Lower lobe of right lung (tissue), 2 donors: Measurements from ENCODE around the gene TERB2. TPM values are rescaled to one million over a fixed set of nuclear protein-coding genes. Genes with fewer than 3 reads are reported as not detected.
"Not testable (repeated sequence)": the region's sequence is repeated elsewhere in the genome, so short reads cannot be mapped to it uniquely, and the experiment has no call there.

Source experiments
- ATAC-seq, 2 donors: fragments of 200-7000 bp; cut with Tn5 transposase; one replicate each; pipeline ENCODE4 v1.9.1; 2020 to 2022; ENCODE audit warnings: mild to moderate bottlenecking in 2 of 2, moderate library complexity in 2 of 2
- DNase-seq: peaks from one replicate; pipeline ENCODE4 v3.0.0-alpha.2; 2020
- H3K27ac ChIP-seq: fragments of 200-600 bp; one replicate; pipeline ENCODE4 v1.8.0; 2022
- H3K27me3 ChIP-seq: fragments of 200-600 bp; one replicate; pipeline ENCODE4 v1.8.0; 2022; ENCODE audit warnings: low read depth
- H3K36me3 ChIP-seq: fragments of 200-600 bp; one replicate; pipeline ENCODE4 v1.8.0; 2022; ENCODE audit warnings: mild to moderate bottlenecking
- H3K4me1 ChIP-seq: fragments of 200-600 bp; one replicate; pipeline ENCODE4 v1.8.0; 2022
- H3K4me3 ChIP-seq: fragments of 200-600 bp; one replicate; pipeline ENCODE4 v1.8.0; 2022; ENCODE audit warnings: mild to moderate bottlenecking
- H3K9me3 ChIP-seq: fragments of 200-600 bp; one replicate; pipeline ENCODE4 v1.8.0; 2022
- intact Hi-C: fragments of 100-400 bp; cut with DNase I; formaldehyde crosslinking; loops from one replicate; pipeline ENCODE4 v1.11.0; 2022
- total RNA-seq: library from RNA; stranded (reverse); fragmentation: NEBNext Ultra II Directional; extraction: Animal tissue kit (Norgen Biotek cat#: 25700); gene quantifications from one replicate; pipeline ENCODE4 v1.2.1, GENCODE V29; 2021
- TF ChIP-seq, protein P1 (sequence below): fragments of 200-600 bp; IDR thresholded peaks from one replicate; pipeline ENCODE4 v1.8.0; 2022; ENCODE audit warnings: antibody characterized with exemption, mild to moderate bottlenecking
- donor health status: DM: no; HTN: yes; CAD: no; lungs with severe emphysema.

TERB2 gene
- total RNA-seq, 1 donor from 2014 or later = not detected

DNA sequence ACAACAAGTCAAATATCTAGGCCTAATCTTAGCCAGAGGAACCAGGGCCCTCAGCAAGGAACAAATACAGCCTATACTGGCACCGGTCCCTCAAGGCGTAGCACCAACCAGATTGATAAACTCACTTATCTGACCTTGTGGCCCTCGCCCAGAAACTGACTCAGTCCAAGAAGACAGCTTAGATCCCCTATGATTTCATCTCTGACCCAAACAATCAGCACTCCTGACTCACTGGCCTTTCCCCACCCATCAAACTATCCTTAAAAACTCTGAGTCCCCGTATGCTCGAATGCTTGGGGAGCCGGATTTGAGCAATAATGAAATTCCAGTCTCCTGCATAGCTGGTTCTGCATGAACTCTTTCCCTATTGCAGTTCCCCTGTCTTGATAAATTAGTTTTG lies 64.9 kb downstream of the TERB2 start:
- intact Hi-C loops = no loop called here
- Histone ChIP-seq H3K9me3 (no peaks in the 10 kb centered on the region), H3K4me1 (peaks cover 16% of the 10 kb centered on the region), H3K4me3 (no peak overlapping the region), H3K36me3 (no peaks in the 10 kb centered on the region), H3K27me3 (no peaks in the 10 kb centered on the region), H3K27ac (no peak overlapping the region)
- ATAC-seq = no peak
- no peak for DNase-seq
- TF ChIP-seq, protein P1, sequence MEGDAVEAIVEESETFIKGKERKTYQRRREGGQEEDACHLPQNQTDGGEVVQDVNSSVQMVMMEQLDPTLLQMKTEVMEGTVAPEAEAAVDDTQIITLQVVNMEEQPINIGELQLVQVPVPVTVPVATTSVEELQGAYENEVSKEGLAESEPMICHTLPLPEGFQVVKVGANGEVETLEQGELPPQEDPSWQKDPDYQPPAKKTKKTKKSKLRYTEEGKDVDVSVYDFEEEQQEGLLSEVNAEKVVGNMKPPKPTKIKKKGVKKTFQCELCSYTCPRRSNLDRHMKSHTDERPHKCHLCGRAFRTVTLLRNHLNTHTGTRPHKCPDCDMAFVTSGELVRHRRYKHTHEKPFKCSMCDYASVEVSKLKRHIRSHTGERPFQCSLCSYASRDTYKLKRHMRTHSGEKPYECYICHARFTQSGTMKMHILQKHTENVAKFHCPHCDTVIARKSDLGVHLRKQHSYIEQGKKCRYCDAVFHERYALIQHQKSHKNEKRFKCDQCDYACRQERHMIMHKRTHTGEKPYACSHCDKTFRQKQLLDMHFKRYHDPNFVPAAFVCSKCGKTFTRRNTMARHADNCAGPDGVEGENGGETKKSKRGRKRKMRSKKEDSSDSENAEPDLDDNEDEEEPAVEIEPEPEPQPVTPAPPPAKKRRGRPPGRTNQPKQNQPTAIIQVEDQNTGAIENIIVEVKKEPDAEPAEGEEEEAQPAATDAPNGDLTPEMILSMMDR = no peak

DNA sequence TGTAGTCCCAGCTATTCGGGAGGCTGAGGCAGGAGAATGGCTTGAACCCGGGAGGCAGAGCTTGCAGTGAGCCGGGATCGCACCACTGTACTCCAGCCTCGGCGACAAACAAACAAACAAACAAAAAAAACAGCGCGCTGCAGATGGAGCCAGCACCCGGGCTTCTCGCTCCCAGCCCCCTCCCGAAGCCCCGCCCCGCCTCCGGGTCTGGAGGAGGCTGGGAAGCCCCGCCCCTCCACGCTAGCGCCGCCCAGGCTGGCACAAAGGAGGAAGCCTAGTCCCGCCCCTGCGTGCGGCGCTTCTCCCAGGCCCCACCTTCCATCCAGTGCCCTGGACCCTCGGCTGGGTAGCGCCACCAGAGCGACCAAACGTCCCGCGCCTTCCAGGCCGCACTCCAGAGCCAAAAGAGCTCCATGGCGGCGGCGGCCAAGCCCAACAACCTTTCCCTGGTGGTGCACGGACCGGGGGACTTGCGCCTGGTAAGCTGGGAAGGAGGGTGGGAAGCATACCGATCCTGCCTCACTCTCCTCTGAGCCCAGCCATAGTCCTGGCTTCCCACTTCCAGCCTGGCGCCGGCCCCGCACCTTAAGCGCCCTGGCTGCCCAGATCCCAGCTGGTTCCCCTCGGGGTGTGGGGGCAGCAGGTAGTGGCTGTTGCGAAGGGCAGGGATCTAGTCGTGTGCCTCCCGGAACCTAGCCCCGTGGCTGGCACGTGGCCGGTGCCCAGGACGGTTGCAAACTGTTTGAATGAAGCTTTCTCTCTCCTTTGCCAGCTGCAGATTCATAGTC lies 66.6 kb downstream of the TERB2 start, which contains the start of gene SORD:
SORD (plus strand) TSS at position 325 of the 788 bp plus-strand sequence; CDS start at position 414, 89 bp downstream.
- Histone ChIP-seq H3K9me3 (no peaks in the 10 kb centered on the region), H3K4me3 (peak within 1 kb of the TSS; percentile 88), H3K27me3 (no peaks in the 10 kb centered on the region), H3K4me1 (peaks cover 16% of the 10 kb centered on the region), H3K27ac (peak within 1 kb of the TSS; percentile 78), H3K36me3 (no peaks in the 10 kb centered on the region)
- intact Hi-C loops = no loop called here
- TF ChIP-seq, protein P1 = no peak
- DNase-seq (peak; percentile 97), ATAC-seq (peak; percentile 99 to 100)

DNA sequence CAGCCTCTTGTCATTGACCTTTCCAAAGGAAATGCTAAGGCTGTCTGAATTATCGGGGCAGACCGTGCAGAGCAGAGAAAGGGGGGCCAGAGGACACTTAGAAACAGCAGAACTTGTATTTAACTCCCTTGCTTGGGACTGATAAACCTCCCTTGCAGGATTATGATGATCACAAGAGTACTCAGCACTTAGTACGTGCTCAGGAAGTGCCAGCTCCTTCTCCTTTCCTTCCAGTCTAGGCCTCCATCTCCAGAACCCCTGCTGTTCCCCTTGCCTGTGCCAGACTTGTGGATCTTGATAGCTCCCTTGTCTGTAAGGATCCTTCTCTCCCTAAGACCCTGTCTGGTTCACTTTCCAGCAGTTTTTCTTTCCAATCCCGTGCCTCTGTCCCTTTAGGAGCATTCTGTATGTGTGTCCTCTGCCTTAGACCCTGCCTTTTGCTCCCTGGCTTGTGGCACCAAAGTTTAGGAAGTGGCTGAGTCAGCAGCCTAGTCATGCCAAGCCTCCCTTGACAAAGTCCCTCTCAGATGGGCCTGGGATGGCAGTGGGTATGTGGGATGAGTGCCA lies 67.3 kb downstream of the TERB2 start:
- no peaks in the 10 kb centered on the region for H3K9me3 ChIP-seq
- H3K4me1 ChIP-seq = peaks cover 16% of the 10 kb centered on the region
- ATAC-seq (peak in 1 of 2 donors; percentile 13), DNase-seq (no peak)
- TF ChIP-seq, protein P1 = no peak
- peak overlapping the region; percentile 88 for H3K4me3 ChIP-seq
- peak overlapping the region; percentile 78 for H3K27ac ChIP-seq
- H3K27me3 ChIP-seq = no peaks in the 10 kb centered on the region
- intact Hi-C loops = no loop called here
- H3K36me3 ChIP-seq = no peaks in the 10 kb centered on the region

DNA sequence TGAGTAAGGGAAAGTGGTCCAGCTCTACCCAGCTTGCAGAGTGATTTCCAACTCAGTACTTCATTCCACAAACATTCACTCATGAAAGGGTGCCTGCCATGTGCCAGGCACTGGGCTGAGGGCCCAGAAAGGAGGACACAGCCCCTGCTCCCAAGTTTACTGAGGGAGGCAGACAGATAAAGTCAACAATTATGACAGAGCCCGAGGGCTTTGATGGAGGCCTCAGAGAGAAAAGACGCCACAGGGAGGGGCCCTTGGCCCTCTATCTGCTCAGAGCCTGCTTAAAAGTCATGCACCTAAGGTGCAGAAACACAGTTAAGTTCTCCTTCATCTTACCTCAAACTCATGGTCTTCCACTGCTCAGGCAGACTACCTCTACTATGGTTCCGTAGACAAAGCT lies 68.2 kb downstream of the TERB2 start:
- DNase-seq, H3K9me3 ChIP-seq, H3K36me3 ChIP-seq, H3K27ac ChIP-seq, intact Hi-C loops, ATAC-seq, H3K4me3 ChIP-seq, H3K27me3 ChIP-seq: not testable (repeated sequence)
- H3K4me1 ChIP-seq = peaks cover 16% of the 10 kb centered on the region

DNA sequence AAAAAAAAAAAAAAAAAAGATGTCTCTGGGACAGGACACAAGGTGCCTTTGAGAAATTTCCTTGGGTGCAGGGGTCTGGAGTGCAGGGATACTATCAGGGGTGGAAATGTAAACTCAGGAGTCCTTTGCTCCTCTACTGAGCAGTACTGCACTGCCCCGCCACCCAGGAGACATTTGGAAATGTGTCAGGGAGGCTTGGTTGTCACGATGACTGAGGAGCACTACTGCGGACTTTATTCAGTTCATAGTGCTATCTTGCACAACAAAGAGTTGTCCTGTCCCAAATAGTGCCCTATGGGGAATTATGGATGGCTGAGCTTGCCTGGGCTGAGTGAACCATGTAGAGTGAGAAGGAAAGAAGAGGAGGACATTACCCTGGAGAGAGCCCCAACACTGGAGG lies 69.1 kb downstream of the TERB2 start:
- intact Hi-C loops, ATAC-seq, H3K36me3 ChIP-seq, H3K27me3 ChIP-seq, H3K4me3 ChIP-seq, H3K27ac ChIP-seq, H3K9me3 ChIP-seq, DNase-seq: not testable (repeated sequence)
- peaks cover 16% of the 10 kb centered on the region for H3K4me1 ChIP-seq

DNA sequence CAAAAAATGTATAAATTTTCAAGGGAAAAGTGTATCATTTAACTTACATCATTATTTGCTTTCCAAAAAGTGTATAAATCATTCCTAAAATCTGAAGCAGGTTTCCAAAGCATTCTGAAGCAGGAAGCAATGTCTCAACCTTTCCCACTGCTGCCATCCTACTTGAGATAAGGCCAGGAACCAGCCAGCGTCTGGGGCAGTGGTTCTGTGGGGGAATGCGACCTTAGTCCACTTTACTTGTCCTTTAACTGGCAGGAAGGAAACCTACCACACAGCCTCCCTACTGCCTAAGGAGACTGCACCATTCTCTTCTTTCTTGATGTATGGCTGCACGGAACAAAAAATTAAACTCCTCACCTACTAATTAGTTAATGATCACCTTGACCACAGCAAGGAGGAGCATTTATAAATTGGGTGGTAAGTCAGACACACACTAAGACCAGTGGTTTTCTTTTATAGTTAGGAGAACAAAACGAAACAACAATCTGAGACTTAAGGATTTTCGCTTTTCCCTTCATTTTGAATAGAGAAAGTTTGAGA lies 70.2 kb downstream of the TERB2 start:
- Histone ChIP-seq H3K36me3 (no peaks in the 10 kb centered on the region), H3K9me3 (no peaks in the 10 kb centered on the region), H3K27me3 (no peaks in the 10 kb centered on the region), H3K4me1 (peaks cover 16% of the 10 kb centered on the region), H3K27ac (no peak overlapping the region), H3K4me3 (no peak overlapping the region)
- ATAC-seq (no peak), DNase-seq (no peak)
- TF ChIP-seq, protein P1 = no peak
- intact Hi-C loops = no loop called here
